ENCODE data around the gene IGFBP5. TPM values are rescaled to one million over a fixed set of nuclear protein-coding genes. Genes with fewer than 3 reads are reported as not detected.

The IGFBP5 gene
- total and polyA plus RNA-seq, 7 experiments from 2014 or later, result not detected

- no peak overlapping the region for H3K4me3 ChIP-seq (ENCODE audit: low read length)
- peaks cover 0 to 2% (median 0%) of the 10 kb centered on the region in 11 donors for H3K9me3 Mint-ChIP-seq
- ChIA-PET POLR2A (no interaction called here), CTCF (no interaction called here)
- DNase-seq, result no peak
- H3K36me3 Mint-ChIP-seq, result no peaks in the 10 kb centered on the region
- intact Hi-C loops (cut with micrococcal nuclease), result no loop called here
- H3K4me3 Mint-ChIP-seq, result no peak overlapping the region
- no peaks in the 10 kb centered on the region for H3K4me1 Mint-ChIP-seq
- ATAC-seq, result no peak
- H3K27me3 ChIP-seq (ENCODE audit: control insufficient read depth in 2 of 2, insufficient read depth in 2 of 2, low read length in 2 of 2), result no peaks in the 10 kb centered on the region
- no peaks in the 10 kb centered on the region for H3K36me3 ChIP-seq (ENCODE audit: control insufficient read depth in 2 of 3, insufficient read depth in 3 of 3, low read length in 3 of 3)
- H3K27ac Mint-ChIP-seq, result no peak overlapping the region
- no peak overlapping the region for H3K27ac ChIP-seq (ENCODE audit: low read depth, low read length)
- H3K27me3 Mint-ChIP-seq, result peaks cover 2 to 19% (median 6%) of the 10 kb centered on the region in 5 donors
- H3K9me3 ChIP-seq (ENCODE audit: control insufficient read depth in 2 of 3, low read length in 3 of 3), result no peaks in the 10 kb centered on the region
- H3K4me1 ChIP-seq (ENCODE audit: control insufficient read depth in 2 of 2, insufficient read depth in 2 of 2, low read length in 2 of 2), result no peaks in the 10 kb centered on the region
Measured at GRCh38 chr2:216727346-216728122, 32.2 kb upstream of the IGFBP5 start.

- ATAC-seq (no peak), DNase-seq (no peak)
- Mint-ChIP-seq H3K4me3 (no peak overlapping the region), H3K9me3 (peaks cover 0 to 2% (median 0%) of the 10 kb centered on the region in 11 donors), H3K36me3 (no peaks in the 10 kb centered on the region), H3K4me1 (no peaks in the 10 kb centered on the region), H3K27me3 (peaks cover 5 to 26% (median 8%) of the 10 kb centered on the region in 5 donors), H3K27ac (no peak overlapping the region)
- Histone ChIP-seq H3K27me3 (ENCODE audit: control insufficient read depth in 2 of 2, insufficient read depth in 2 of 2, low read length in 2 of 2) (no peaks in the 10 kb centered on the region), H3K9me3 (ENCODE audit: control insufficient read depth in 2 of 3, low read length in 3 of 3) (no peaks in the 10 kb centered on the region), H3K27ac (ENCODE audit: low read depth, low read length) (no peak overlapping the region), H3K36me3 (ENCODE audit: control insufficient read depth in 2 of 3, insufficient read depth in 3 of 3, low read length in 3 of 3) (no peaks in the 10 kb centered on the region), H3K4me3 (ENCODE audit: low read length) (no peak overlapping the region), H3K4me1 (ENCODE audit: control insufficient read depth in 2 of 2, insufficient read depth in 2 of 2, low read length in 2 of 2) (no peaks in the 10 kb centered on the region)
- intact Hi-C loops (cut with micrococcal nuclease), result no loop called here
- POLR2A ChIA-PET, result no interaction called here
- CTCF ChIA-PET, result no interaction called here
Measured at GRCh38 chr2:216724190-216724589, 28.8 kb upstream of the IGFBP5 start.

GRCh38 chr2:216721141-216721540 is 25.8 kb upstream of the IGFBP5 start:
- H3K27ac ChIP-seq (ENCODE audit: low read depth, low read length), result no peak overlapping the region
- Mint-ChIP-seq H3K4me1 (no peaks in the 10 kb centered on the region), H3K4me3 (no peak overlapping the region), H3K27me3 (peaks cover 10 to 39% (median 12%) of the 10 kb centered on the region in 5 donors), H3K36me3 (no peaks in the 10 kb centered on the region), H3K9me3 (peaks cover 0 to 2% (median 0%) of the 10 kb centered on the region in 11 donors), H3K27ac (no peak overlapping the region)
- H3K9me3 ChIP-seq (ENCODE audit: control insufficient read depth in 2 of 3, low read length in 3 of 3), result no peaks in the 10 kb centered on the region
- H3K4me1 ChIP-seq (ENCODE audit: control insufficient read depth in 2 of 2, insufficient read depth in 2 of 2, low read length in 2 of 2), result no peaks in the 10 kb centered on the region
- ChIA-PET CTCF (no interaction called here), POLR2A (no interaction called here)
- intact Hi-C loops (cut with micrococcal nuclease), result no loop called here
- H3K27me3 ChIP-seq (ENCODE audit: control insufficient read depth in 2 of 2, insufficient read depth in 2 of 2, low read length in 2 of 2), result no peaks in the 10 kb centered on the region
- H3K4me3 ChIP-seq (ENCODE audit: low read length), result no peak overlapping the region
- ATAC-seq (no peak), DNase-seq (no peak)
- H3K36me3 ChIP-seq (ENCODE audit: control insufficient read depth in 2 of 3, insufficient read depth in 3 of 3, low read length in 3 of 3), result no peaks in the 10 kb centered on the region

- CTCF ChIA-PET, result no interaction called here
- POLR2A ChIA-PET, result no interaction called here
Measured at GRCh38 chr2:216720722-216721121, 25.4 kb upstream of the IGFBP5 start.

GRCh38 chr2:216717907-216718615 is 22.7 kb upstream of the IGFBP5 start:
- intact Hi-C loops (cut with micrococcal nuclease), result no loop called here
- Histone ChIP-seq H3K27me3 (ENCODE audit: control insufficient read depth in 2 of 2, insufficient read depth in 2 of 2, low read length in 2 of 2) (no peaks in the 10 kb centered on the region), H3K4me3 (ENCODE audit: low read length) (no peak overlapping the region), H3K4me1 (ENCODE audit: control insufficient read depth in 2 of 2, insufficient read depth in 2 of 2, low read length in 2 of 2) (no peaks in the 10 kb centered on the region), H3K36me3 (ENCODE audit: control insufficient read depth in 2 of 3, insufficient read depth in 3 of 3, low read length in 3 of 3) (no peaks in the 10 kb centered on the region), H3K27ac (ENCODE audit: low read depth, low read length) (no peak overlapping the region), H3K9me3 (ENCODE audit: control insufficient read depth in 2 of 3, low read length in 3 of 3) (no peaks in the 10 kb centered on the region)
- Mint-ChIP-seq H3K27me3 (peaks cover 5 to 25% (median 10%) of the 10 kb centered on the region in 5 donors), H3K4me1 (no peaks in the 10 kb centered on the region), H3K36me3 (no peaks in the 10 kb centered on the region), H3K4me3 (no peak overlapping the region), H3K9me3 (no peaks in the 10 kb centered on the region), H3K27ac (no peak overlapping the region)
- no peak for DNase-seq
- ChIA-PET POLR2A (no interaction called here), CTCF (no interaction called here)
- ATAC-seq, result no peak

More at GRCh38 chr2:216720722-216721121, 25.4 kb upstream of the IGFBP5 start:
- Mint-ChIP-seq H3K9me3 (peaks cover 0 to 2% (median 0%) of the 10 kb centered on the region in 11 donors), H3K27ac (no peak overlapping the region), H3K36me3 (no peaks in the 10 kb centered on the region), H3K4me3 (no peak overlapping the region), H3K4me1 (no peaks in the 10 kb centered on the region), H3K27me3 (peaks cover 10 to 39% (median 12%) of the 10 kb centered on the region in 5 donors)
- no peak overlapping the region for H3K4me3 ChIP-seq (ENCODE audit: low read length)
- H3K9me3 ChIP-seq (ENCODE audit: control insufficient read depth in 2 of 3, low read length in 3 of 3), result no peaks in the 10 kb centered on the region
- H3K27me3 ChIP-seq (ENCODE audit: control insufficient read depth in 2 of 2, insufficient read depth in 2 of 2, low read length in 2 of 2), result no peaks in the 10 kb centered on the region
- H3K4me1 ChIP-seq (ENCODE audit: control insufficient read depth in 2 of 2, insufficient read depth in 2 of 2, low read length in 2 of 2), result no peaks in the 10 kb centered on the region
- no peak overlapping the region for H3K27ac ChIP-seq (ENCODE audit: low read depth, low read length)
- H3K36me3 ChIP-seq (ENCODE audit: control insufficient read depth in 2 of 3, insufficient read depth in 3 of 3, low read length in 3 of 3), result no peaks in the 10 kb centered on the region
- intact Hi-C loops (cut with micrococcal nuclease), result no loop called here
- DNase-seq (no peak), ATAC-seq (no peak)

- Histone ChIP-seq H3K27ac (ENCODE audit: low read depth, low read length) (no peak overlapping the region), H3K9me3 (ENCODE audit: control insufficient read depth in 2 of 3, low read length in 3 of 3) (no peaks in the 10 kb centered on the region), H3K36me3 (ENCODE audit: control insufficient read depth in 2 of 3, insufficient read depth in 3 of 3, low read length in 3 of 3) (no peaks in the 10 kb centered on the region), H3K4me3 (ENCODE audit: low read length) (no peak overlapping the region), H3K27me3 (ENCODE audit: control insufficient read depth in 2 of 2, insufficient read depth in 2 of 2, low read length in 2 of 2) (no peaks in the 10 kb centered on the region), H3K4me1 (ENCODE audit: control insufficient read depth in 2 of 2, insufficient read depth in 2 of 2, low read length in 2 of 2) (no peaks in the 10 kb centered on the region)
- Mint-ChIP-seq H3K36me3 (no peaks in the 10 kb centered on the region), H3K4me1 (no peaks in the 10 kb centered on the region), H3K9me3 (no peaks in the 10 kb centered on the region), H3K27me3 (peaks cover 5 to 24% (median 10%) of the 10 kb centered on the region in 5 donors), H3K4me3 (no peak overlapping the region), H3K27ac (no peak overlapping the region)
- ChIA-PET CTCF (no interaction called here), POLR2A (no interaction called here)
- no peak for DNase-seq
- intact Hi-C loops (cut with micrococcal nuclease), result no loop called here
- no peak for ATAC-seq
Measured at GRCh38 chr2:216717491-216717901, 22.1 kb upstream of the IGFBP5 start.

Measured in naive thymus-derived CD4-positive, alpha-beta T cell (primary cell).